GM23248 (cell line): Measurements from ENCODE around the gene GPR61. TPM values are rescaled to one million over a fixed set of nuclear protein-coding genes. Genes with fewer than 3 reads are reported as not detected.

ENCODE experiments used
- DNase-seq: peaks from one replicate; pipeline ENCODE4 v3.0.0-alpha.2; 2015
- H2AFZ ChIP-seq: fragments of 200-600 bp; sonication (generic); 2 replicates; pipeline ENCODE4 v1.6.1; 2016; ENCODE audit warnings: antibody characterized with exemption
- H3F3A ChIP-seq: fragments of 200-600 bp; sonication (generic); 2 replicates; pipeline ENCODE4 v1.6.1; 2016; ENCODE audit warnings: mild to moderate bottlenecking, antibody characterized with exemption, mixed run types; ENCODE audit not compliant: insufficient read depth
- H3K27ac ChIP-seq: fragments of 200-600 bp; sonication (generic); 2 replicates; pipeline ENCODE4 v1.5.1; 2016; ENCODE audit warnings: mild to moderate bottlenecking
- H3K27me3 ChIP-seq: fragments of 200-600 bp; sonication (generic); replicated peaks from 2 replicates; pipeline ENCODE4 v1.6.1; 2016; ENCODE audit warnings: mild to moderate bottlenecking; ENCODE audit not compliant: insufficient read depth
- H3K36me3 ChIP-seq: fragments of 200-600 bp; sonication (generic); 2 replicates; pipeline ENCODE4 v1.6.1; 2016; ENCODE audit warnings: low read depth, mild to moderate bottlenecking
- H3K4me1 ChIP-seq: fragments of 200-600 bp; sonication (generic); 2 replicates; pipeline ENCODE4 v1.6.1; 2016; ENCODE audit warnings: mild to moderate bottlenecking; ENCODE audit not compliant: insufficient read depth
- H3K4me2 ChIP-seq: fragments of 200-600 bp; sonication (generic); one replicate; pipeline ENCODE4 v1.6.1; 2016; ENCODE audit warnings: mild to moderate bottlenecking; ENCODE audit not compliant: unreplicated experiment
- H3K4me3 ChIP-seq: fragments of 200-600 bp; sonication (generic); 2 replicates; pipeline ENCODE4 v1.5.1; 2016; ENCODE audit warnings: mild to moderate bottlenecking
- H3K79me2 ChIP-seq: fragments of 200-600 bp; sonication (generic); 2 replicates; pipeline ENCODE4 v1.6.1; 2016; ENCODE audit warnings: mild to moderate bottlenecking; ENCODE audit not compliant: insufficient read depth
- H3K9ac ChIP-seq: fragments of 200-600 bp; sonication (generic); 2 replicates; pipeline ENCODE4 v1.6.1; 2016; ENCODE audit warnings: mild to moderate bottlenecking
- H3K9me2 ChIP-seq: fragments of 200-600 bp; sonication (generic); 2 replicates; pipeline ENCODE4 v1.6.1; 2016; ENCODE audit warnings: mixed run types, mild to moderate bottlenecking, moderate library complexity; ENCODE audit not compliant: insufficient read depth
- H3K9me3 ChIP-seq: fragments of 200-600 bp; sonication (generic); one replicate; pipeline ENCODE4 v1.6.1; 2017; ENCODE audit warnings: low read depth
- H4K20me1 ChIP-seq: fragments of 200-600 bp; sonication (generic); 2 replicates; pipeline ENCODE4 v1.6.0; 2016; ENCODE audit not compliant: insufficient read depth
- EZH2 ChIP-seq: fragments of 200-600 bp; sonication (generic); IDR thresholded peaks from 2 replicates; pipeline ENCODE4 v1.6.1; 2018; ENCODE audit warnings: antibody characterized with exemption, mild to moderate bottlenecking; ENCODE audit not compliant: insufficient read depth, poor library complexity, severe bottlenecking
- EZH2phosphoT487 ChIP-seq: fragments of 200-600 bp; sonication (generic); IDR thresholded peaks from 2 replicates; pipeline ENCODE4 v1.6.1; 2018; ENCODE audit warnings: antibody characterized with exemption, moderate library complexity, mild to moderate bottlenecking, low read depth; ENCODE audit not compliant: insufficient read depth
- WGBS, 2 experiments: methylation state at CpG; one replicate each; pipeline ENCODE4 v1.1.6; 2015 to 2017; ENCODE audit warnings: low lambda C conversion rate in 2 of 2, low coverage in 1 of 2; ENCODE audit errors: missing lambda C conversion rate in 2 of 2; 5-methylcytosine and 5-hydroxymethylcytosine counted together
- in situ Hi-C: fragments of 300-500 bp; cut with MboI; formaldehyde crosslinking; loops from 2 replicates; pipeline ENCODE4 v1.15.0; 2020
- polyA plus RNA-seq: library from polyadenylated mRNA; unstranded; fragments of >200 nt; fragmentation: Nextera tagmentation; extraction: Ambion mirVana; gene quantifications from 2 replicates; pipeline ENCODE4 v1.2.1, GENCODE V29; 2016
- total RNA-seq: library from RNA; depleted of rRNA; stranded (reverse); fragments of >200 nt; shearing (Covaris generic); gene quantifications from 2 replicates; pipeline ENCODE4 v1.2.3, GENCODE V29; 2014

Gene GPR61
- total and polyA plus RNA-seq, 2 experiments from 2014 or later, result not detected

- H4K20me1 ChIP-seq, result peaks cover 3% of the 10 kb centered on the region; the same call in 1 of the 2 replicates
- H3K9ac ChIP-seq, result no peak overlapping the region
- H3K4me2 ChIP-seq, result no peak overlapping the region
- peaks cover 6% of the 10 kb centered on the region for H3F3A ChIP-seq
- peaks cover 100% of the 10 kb centered on the region for H3K79me2 ChIP-seq
- 74 to 80% methylated on average over 2 of the region's 2 CpGs for WGBS, 2 experiments
- in situ Hi-C loops, result no loop called here
- no peak overlapping the region for H3K27ac ChIP-seq
- no peak for TF ChIP-seq EZH2
- no peak for TF ChIP-seq EZH2phosphoT487
- H3K4me3 ChIP-seq, result no peak overlapping the region
- no peaks in the 10 kb centered on the region for H3K9me3 ChIP-seq
- H3K4me1 ChIP-seq, result peaks cover 7% of the 10 kb centered on the region; the same call in 1 of the 2 replicates
- no peaks in the 10 kb centered on the region for H3K9me2 ChIP-seq
- H3K36me3 ChIP-seq, result peaks cover 66% of the 10 kb centered on the region
- H2AFZ ChIP-seq, result no peak overlapping the region
- no peaks in the 10 kb centered on the region for H3K27me3 ChIP-seq
- no peak for DNase-seq
These were observed 42.3 kb downstream of the GPR61 start for GRCh38 chr1:109582021-109582420.

- no peak for DNase-seq
- Histone ChIP-seq H3K9ac (no peak overlapping the region), H3K4me3 (no peak overlapping the region), H3K4me2 (no peak overlapping the region), H3K79me2 (peaks cover 91% of the 10 kb centered on the region), H3F3A (no peaks in the 10 kb centered on the region; the same call in 1 of the 2 replicates), H4K20me1 (peaks cover 3% of the 10 kb centered on the region; the same call in 1 of the 2 replicates), H2AFZ (no peak overlapping the region), H3K9me3 (no peaks in the 10 kb centered on the region), H3K27me3 (no peaks in the 10 kb centered on the region), H3K4me1 (no peaks in the 10 kb centered on the region), H3K36me3 (peaks cover 86% of the 10 kb centered on the region), H3K9me2 (no peaks in the 10 kb centered on the region), H3K27ac (no peak overlapping the region)
- 93 to 97% methylated on average over 1 of the region's 1 CpG for WGBS, 2 experiments
- TF ChIP-seq EZH2phosphoT487 (no peak), EZH2 (no peak)
- in situ Hi-C loops, result no loop called here
These were observed 45.1 kb downstream of the GPR61 start for GRCh38 chr1:109584766-109585165.

GRCh38 chr1:109586055-109586454, 46.4 kb downstream of the GPR61 start:
- peaks cover 3% of the 10 kb centered on the region; the same call in 1 of the 2 replicates for H4K20me1 ChIP-seq
- H3K79me2 ChIP-seq, result peaks cover 84% of the 10 kb centered on the region
- H3K9me3 ChIP-seq, result no peaks in the 10 kb centered on the region
- in situ Hi-C loops, result no loop called here
- H3K27ac ChIP-seq, result no peak overlapping the region
- TF ChIP-seq EZH2phosphoT487 (no peak), EZH2 (no peak)
- H2AFZ ChIP-seq, result no peak overlapping the region
- no peak overlapping the region for H3K4me2 ChIP-seq
- H3K9me2 ChIP-seq, result no peaks in the 10 kb centered on the region
- no peaks in the 10 kb centered on the region for H3K27me3 ChIP-seq
- H3K36me3 ChIP-seq, result peaks cover 90% of the 10 kb centered on the region
- H3K4me3 ChIP-seq, result no peak overlapping the region
- H3K4me1 ChIP-seq, result no peaks in the 10 kb centered on the region
- H3F3A ChIP-seq, result no peaks in the 10 kb centered on the region; the same call in 1 of the 2 replicates
- DNase-seq, result no peak
- H3K9ac ChIP-seq, result no peak overlapping the region
- 95 to 98% methylated on average over 3 of the region's 3 CpGs for WGBS, 2 experiments

- Histone ChIP-seq H3K36me3 (peaks cover 92% of the 10 kb centered on the region), H3K9me2 (no peaks in the 10 kb centered on the region), H3K9ac (no peak overlapping the region), H3K27me3 (no peaks in the 10 kb centered on the region), H3K4me1 (no peaks in the 10 kb centered on the region), H3K9me3 (no peaks in the 10 kb centered on the region), H3K27ac (no peak overlapping the region), H3K4me3 (no peak overlapping the region), H4K20me1 (no peaks in the 10 kb centered on the region), H3K4me2 (no peak overlapping the region), H3F3A (peaks cover 24% of the 10 kb centered on the region), H2AFZ (no peak overlapping the region), H3K79me2 (peaks cover 76% of the 10 kb centered on the region)
- DNase-seq, result no peak
- in situ Hi-C loops, result no loop called here
- TF ChIP-seq EZH2phosphoT487 (no peak), EZH2 (no peak)
- 79 to 84% methylated on average over 3 of the region's 3 CpGs for WGBS, 2 experiments
These were observed 49.5 kb downstream of the GPR61 start for GRCh38 chr1:109589177-109589576.

GRCh38 chr1:109589679-109590078, 50.0 kb downstream of the GPR61 start:
- Histone ChIP-seq H3K27ac (no peak overlapping the region), H3K4me1 (peaks cover under 1% of the 10 kb centered on the region), H3K36me3 (peaks cover 86% of the 10 kb centered on the region), H4K20me1 (no peaks in the 10 kb centered on the region), H3K4me2 (no peak overlapping the region), H3K27me3 (no peaks in the 10 kb centered on the region), H3K4me3 (no peak overlapping the region), H3K9ac (no peak overlapping the region), H3K9me3 (no peaks in the 10 kb centered on the region), H3K79me2 (peaks cover 75% of the 10 kb centered on the region), H2AFZ (no peak overlapping the region), H3F3A (peaks cover 24% of the 10 kb centered on the region), H3K9me2 (no peaks in the 10 kb centered on the region)
- in situ Hi-C loops, result no loop called here
- no peak for DNase-seq
- TF ChIP-seq EZH2phosphoT487, result no peak
- TF ChIP-seq EZH2, result no peak
